ENCODE results near the gene ARMC12. TPM values are rescaled to one million over a fixed set of nuclear protein-coding genes. Genes with fewer than 3 reads are reported as not detected.

The ARMC12 gene
- total and polyA plus RNA-seq, 2 of the 13 experiments (the other 11 are each of a cell fraction or from before 2014, with no cell fraction given): 1.3 TPM; not detected in 1

GRCh38 chr6:35731736-35732532 lies 4.9 kb upstream of the ARMC12 start (continued):
- TF ChIP-seq PRDM10 (CRISPR knock-in tag; IDR thresholded peaks at IDR 0.05; ENCODE audit: low read depth) (peak; percentile 73), MIXL1 (CRISPR knock-in tag; IDR thresholded peaks at IDR 0.05) (peak; percentile 55; the same call in 1 of the 2 replicates), SRSF1 (optimal IDR thresholded peaks at IDR 0.05; ENCODE audit: low read depth, low read length) (peak; percentile 77), THRA (CRISPR knock-in tag; IDR thresholded peaks at IDR 0.05; ENCODE audit: borderline replicate concordance) (peak; percentile 64; the same call in 1 of the 2 replicates), CREBL2 (CRISPR knock-in tag; IDR thresholded peaks at IDR 0.05; ENCODE audit: borderline replicate concordance) (no peak), ZNF577 (CRISPR knock-in tag; IDR thresholded peaks at IDR 0.05; ENCODE audit: borderline replicate concordance, low read depth) (no peak), MLLT10 (CRISPR knock-in tag; IDR thresholded peaks at IDR 0.05) (no peak), ZNF780A (CRISPR knock-in tag; IDR thresholded peaks at IDR 0.05) (peak; percentile 59; the same call in 1 of the 2 replicates), CBX2 (IDR thresholded peaks at IDR 0.05; ENCODE audit: low read depth, low read length) (no peak), CBX2 (CRISPR knock-in tag; IDR thresholded peaks at IDR 0.05; ENCODE audit: low read depth) (no peak), ZNF672 (CRISPR knock-in tag; IDR thresholded peaks at IDR 0.05) (no peak), SIX4 (CRISPR knock-in tag; IDR thresholded peaks at IDR 0.05) (peak; percentile 37; the same call in 1 of the 2 replicates), HNF1B (CRISPR knock-in tag; IDR thresholded peaks at IDR 0.05) (peak; percentile 63), ZNF784 (CRISPR knock-in tag; IDR thresholded peaks at IDR 0.05; ENCODE audit: borderline replicate concordance) (peak; percentile 48; the same call in 1 of the 2 replicates), TOPORS (CRISPR knock-in tag; IDR thresholded peaks at IDR 0.05) (0 out of 2 replicates have a peak, but pooled peaks have one; percentile 23), KDM5A (IDR thresholded peaks at IDR 0.05; ENCODE audit: borderline replicate concordance, low read length) (peak; percentile 73; the same call in 1 of the 2 replicates), ZNF333 (CRISPR knock-in tag; IDR thresholded peaks at IDR 0.05; ENCODE audit: borderline replicate concordance) (peak; percentile 38; the same call in 1 of the 2 replicates), ZNF547 (CRISPR knock-in tag; IDR thresholded peaks at IDR 0.05) (peak; percentile 37; the same call in 1 of the 2 replicates), ZBTB25 (CRISPR knock-in tag; IDR thresholded peaks at IDR 0.05) (peak; percentile 94), SMARCE1 (IDR thresholded peaks at IDR 0.05; ENCODE audit: borderline replicate concordance) (no peak)

Data from HepG2 (cell line).